Measurements from ENCODE around the gene SHH.

Gene SHH

DNA sequence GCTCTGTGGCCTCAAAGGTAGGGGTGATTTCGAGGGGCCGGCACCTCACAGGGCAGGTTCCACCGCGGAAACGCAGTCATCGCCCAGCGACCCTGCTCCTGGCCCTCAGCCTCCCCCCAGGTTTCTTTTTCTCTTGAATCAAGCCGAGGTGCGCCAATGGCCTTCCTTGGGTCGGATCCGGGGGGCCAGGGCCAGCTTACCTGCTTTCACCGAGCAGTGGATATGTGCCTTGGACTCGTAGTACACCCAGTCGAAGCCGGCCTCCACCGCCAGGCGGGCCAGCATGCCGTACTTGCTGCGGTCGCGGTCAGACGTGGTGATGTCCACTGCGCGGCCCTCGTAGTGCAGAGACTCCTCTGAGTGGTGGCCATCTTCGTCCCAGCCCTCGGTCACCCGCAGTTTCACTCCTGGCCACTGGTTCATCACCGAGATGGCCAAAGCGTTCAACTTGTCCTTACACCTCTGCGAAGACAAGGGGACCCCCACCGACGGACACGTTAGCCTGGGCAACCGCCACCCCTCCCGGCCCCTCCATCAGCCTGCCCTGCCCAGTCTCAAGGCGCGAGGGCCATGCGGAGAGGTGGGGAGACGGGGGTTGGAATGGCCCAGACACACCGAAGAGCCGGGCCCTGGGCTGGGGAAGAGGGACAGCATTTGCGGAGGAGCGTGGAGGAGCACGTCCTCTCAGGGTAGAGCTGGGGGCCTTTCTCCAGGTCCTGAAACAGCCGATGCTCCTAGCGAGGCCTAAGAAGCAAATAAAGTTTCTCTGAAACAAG lies 6.0 kb downstream of the SHH start:
- no peak for DNase-seq (ENCODE audit: low spot score)

DNA sequence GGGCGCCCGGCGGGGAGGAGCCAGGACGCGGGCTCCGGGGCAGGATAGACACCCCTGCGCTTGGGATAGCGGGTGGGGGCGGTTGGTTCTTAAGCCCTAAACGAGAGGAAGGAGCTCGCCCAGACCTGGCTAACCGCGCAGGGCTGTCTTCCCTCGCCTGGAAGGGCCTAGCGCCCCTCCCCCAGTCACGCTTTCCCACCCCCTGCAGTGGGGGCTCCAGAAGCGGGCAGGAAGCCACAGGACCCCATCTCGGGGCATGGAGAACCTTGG lies 6.5 kb downstream of the SHH start:
- DNase-seq (ENCODE audit: low spot score), result no peak

DNA sequence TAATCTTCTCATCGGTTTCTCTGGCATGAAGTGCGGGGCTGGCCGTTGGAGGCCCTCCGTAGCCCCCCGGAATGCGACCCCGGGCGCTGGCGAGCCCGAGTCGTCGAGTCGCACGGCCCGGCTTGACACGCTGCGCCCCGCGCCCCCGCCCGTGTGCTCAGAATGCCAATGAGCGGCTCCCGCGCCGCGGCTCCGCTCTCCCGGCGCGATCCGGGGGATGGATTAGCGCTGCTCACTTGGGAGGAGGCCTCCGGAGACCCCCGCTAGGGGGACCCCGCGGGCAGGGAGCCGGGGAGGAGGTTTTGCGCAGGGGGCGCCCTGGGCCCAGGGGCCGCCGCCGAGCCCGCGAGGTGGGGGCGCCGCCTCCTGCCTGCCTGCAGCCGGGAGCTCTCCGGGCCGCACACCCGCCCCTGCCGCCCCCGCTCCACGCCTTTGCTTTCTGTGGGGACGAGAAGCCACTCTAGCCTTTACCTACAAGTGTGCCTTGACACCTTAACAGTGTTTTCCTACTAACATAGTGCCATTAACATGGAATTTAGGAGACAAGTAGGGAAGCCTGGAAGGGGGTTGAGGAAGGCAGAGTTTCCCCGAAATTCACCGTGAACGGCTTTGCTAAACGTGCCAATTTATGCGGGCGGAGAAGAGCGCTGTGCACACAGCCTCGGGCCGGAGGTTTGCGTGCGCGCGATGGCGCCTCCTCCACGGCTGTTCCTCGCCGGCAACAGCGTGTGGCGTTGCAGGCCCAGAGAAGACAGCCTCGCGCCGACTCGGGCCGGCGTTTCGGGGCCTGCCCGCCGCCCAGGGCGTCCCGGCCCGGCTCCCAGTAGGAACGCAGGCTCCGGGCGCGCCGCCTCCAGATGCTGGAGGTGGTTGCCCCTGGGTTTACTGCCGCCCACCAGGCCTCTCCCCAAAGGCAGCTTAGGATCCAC lies 7.1 kb downstream of the SHH start:
- DNase-seq (ENCODE audit: low spot score), result no peak

- no peak for DNase-seq (ENCODE audit: low spot score)
These were observed 7.8 kb downstream of the SHH start for GRCh38 chr7:155804431-155804831.

GRCh38 chr7:155803418-155804376 lies 8.6 kb downstream of the SHH start:
- DNase-seq (ENCODE audit: low spot score), result no peak

GRCh38 chr7:155802906-155803417 lies 9.3 kb downstream of the SHH start:
- DNase-seq (ENCODE audit: low spot score), result no peak

- DNase-seq (ENCODE audit: low spot score), result no peak
These were observed 10.0 kb downstream of the SHH start for GRCh38 chr7:155802291-155802690.

GRCh38 chr7:155800741-155801267 lies 11.5 kb downstream of the SHH start:
- DNase-seq (ENCODE audit: low spot score), result no peak

DNA sequence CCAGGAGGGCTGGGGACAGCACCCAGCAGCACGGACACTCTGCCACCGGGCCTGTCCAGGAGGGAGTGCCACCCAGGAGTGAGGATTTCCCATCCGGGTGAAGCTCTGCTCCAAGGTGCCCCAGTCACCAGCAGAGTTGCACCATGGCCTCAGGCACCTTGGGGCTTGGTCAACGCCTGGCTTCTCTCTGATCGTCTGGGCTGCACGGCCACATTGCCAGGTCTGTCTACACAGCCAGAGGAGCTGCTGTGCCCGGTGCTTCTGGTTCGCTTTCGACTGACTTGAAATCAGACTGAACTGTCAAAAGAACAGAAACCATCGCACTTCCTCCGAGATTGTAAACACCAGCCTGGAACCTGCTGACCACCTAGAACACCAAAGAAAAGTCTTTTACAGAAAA lies 12.0 kb downstream of the SHH start:
- no peak for DNase-seq (ENCODE audit: low spot score)

DNA sequence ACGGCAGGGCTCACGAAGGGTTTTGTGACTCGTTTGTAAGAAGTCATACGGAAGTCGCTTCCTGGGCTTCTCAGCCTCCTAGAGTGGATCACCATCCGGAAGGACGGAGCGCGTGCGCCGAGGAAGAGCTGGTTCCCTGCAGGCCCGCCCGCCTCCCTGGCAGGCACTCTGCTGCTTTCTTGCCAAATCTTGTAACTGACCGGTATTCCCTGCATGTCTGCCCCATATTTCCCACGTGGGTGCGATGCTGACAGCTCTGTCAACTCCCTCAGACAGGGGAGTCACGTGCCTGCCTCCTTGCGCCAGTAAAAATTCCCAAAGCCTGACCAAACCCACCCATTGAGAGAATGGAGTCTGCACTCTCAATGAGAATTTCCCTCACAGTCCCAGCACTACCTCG lies 12.7 kb downstream of the SHH start:
- no peak for DNase-seq (ENCODE audit: low spot score)

GRCh38 chr7:155798673-155799439 lies 13.4 kb downstream of the SHH start:
- DNase-seq (ENCODE audit: low spot score), result no peak

GRCh38 chr7:155797262-155798250 lies 14.7 kb downstream of the SHH start:
- no peak for DNase-seq (ENCODE audit: low spot score)

DNA sequence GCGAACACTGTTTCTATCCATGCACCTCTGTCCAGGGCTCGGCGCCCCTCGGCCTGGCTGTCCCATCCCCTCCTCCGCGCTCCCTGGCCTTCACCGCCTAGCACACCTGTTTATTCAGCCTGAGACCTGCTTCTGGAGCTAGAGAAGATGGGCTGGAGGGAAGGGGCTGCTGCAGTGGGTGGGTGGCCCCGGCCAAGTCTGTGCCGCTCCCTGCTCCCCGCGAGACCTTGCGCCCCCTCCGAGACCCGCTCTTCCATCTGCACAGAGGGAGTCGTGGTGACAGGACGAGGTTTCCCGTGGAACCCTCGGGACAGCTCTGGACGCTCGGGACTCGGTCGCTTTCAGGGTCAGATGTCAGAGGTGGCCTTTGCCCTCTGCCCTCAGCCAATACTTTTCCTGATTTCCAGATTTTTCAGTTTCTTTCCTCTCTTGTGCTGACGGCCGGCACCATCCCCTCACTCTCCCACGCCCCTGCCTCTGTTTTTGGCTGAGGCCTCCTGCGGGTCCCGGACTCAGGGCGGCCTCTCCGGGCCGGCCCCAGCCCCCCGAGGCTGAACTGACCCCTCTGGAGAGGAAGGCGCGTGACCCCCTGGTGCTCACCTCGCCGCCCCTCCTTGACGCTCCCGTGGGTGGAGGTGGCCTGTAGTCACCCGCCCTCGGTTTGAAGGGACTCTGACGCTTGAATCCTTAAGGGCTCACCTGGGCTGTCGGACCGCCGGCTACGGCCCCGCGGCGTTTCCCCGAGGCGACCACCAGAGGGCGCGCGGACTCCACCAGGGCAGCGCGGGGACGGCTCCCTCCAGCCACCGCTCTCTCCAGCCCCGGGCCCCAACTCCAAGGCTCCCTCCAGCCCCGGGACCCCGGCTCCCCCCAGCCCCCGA lies 15.6 kb downstream of the SHH start:
- no peak for DNase-seq (ENCODE audit: low spot score)

DNA sequence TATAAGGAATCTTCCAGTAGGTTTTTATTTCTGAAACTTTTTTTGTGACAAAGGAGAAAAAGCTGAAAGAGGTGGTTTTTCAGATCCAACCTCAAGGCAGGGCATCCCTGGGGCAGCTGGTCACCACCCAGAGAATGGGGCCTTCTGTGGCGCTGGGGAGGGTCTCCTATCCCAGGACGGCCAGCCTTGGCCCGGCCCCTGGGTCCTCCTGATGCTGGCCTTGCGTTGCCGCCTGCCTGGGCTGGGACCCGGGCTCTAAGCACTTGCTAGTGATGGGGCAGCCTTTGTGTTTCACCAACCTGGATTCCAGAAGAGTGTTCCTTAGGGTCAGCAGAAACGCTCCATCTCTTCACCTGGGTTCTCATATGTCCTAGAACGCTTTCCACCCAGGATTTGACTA lies 16.3 kb downstream of the SHH start:
- DNase-seq (ENCODE audit: low spot score), result no peak

GRCh38 chr7:155795401-155795800 lies 16.9 kb downstream of the SHH start:
- no peak for DNase-seq (ENCODE audit: low spot score)

DNA sequence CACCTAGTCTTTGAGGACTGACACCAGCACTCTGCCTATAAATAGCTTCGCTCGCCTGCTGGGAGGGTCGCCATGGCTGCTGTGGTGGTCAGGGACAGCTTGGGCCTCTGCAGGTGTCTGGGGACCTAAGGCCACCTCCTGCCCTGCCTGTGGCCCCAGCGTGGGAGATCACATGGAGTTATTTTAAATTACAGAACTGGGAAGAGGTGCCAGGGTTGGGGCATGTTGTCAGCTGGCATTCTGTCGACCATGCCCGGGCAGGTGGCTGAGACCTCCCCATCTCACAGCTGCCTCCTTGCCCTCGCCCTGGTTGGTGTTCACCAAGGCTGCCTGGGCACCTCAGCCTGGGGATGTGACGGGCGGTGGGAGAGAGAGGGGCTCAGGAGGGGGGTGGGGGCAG lies 18.1 kb downstream of the SHH start:
- DNase-seq (ENCODE audit: low spot score), result no peak

DNA sequence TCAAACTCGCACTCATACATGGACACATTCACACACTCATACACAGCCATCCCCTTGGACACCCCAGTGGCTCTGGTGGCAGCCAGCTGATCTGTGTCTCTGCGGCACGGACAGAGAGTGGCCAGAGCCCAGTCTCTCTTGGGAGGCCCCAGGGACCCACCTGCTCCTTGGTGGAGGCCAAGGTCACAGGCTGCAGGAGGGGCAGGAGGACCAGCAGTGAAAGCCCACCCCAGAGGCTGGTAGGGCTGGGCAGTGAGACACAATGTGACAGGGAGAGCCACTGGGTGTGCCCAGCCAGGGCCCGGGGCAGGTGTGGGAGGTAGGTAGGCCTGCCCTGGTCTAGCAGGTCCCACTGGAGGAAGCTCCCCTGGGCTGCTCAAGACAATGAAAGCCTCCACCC lies 18.5 kb downstream of the SHH start:
- no peak for DNase-seq (ENCODE audit: low spot score)

GRCh38 chr7:155792999-155793560 lies 19.2 kb downstream of the SHH start:
- no peak for DNase-seq (ENCODE audit: low spot score)
